GM12891 (cell line): Measurements from ENCODE around the gene FAM222A.

Experiments used
- DNase-seq: peaks from one replicate; pipeline ENCODE4 v3.0.0; 2011; ENCODE audit warnings: low spot score; ENCODE audit not compliant: insufficient read length
- FAIRE-seq: peaks from 2 replicates; lab custom pipeline; 2011; peaks lifted over from hg19 to GRCh38; lab: Jason Lieb, UNC
- PAX5 ChIP-seq: IDR thresholded peaks from 2 replicates; pipeline ENCODE4 v1.6.1; 2011; ENCODE audit warnings: low read length, moderate library complexity, mild to moderate bottlenecking; ENCODE audit not compliant: insufficient read depth, severe bottlenecking
- POLR2A ChIP-seq: IDR thresholded peaks from 2 replicates; pipeline ENCODE4 v1.6.1; 2011; ENCODE audit warnings: low read depth, low read length, control low read depth
- POLR2AphosphoS5 ChIP-seq: IDR thresholded peaks from 2 replicates; pipeline ENCODE4 v1.6.1; 2011; ENCODE audit warnings: low read depth, low read length, control low read depth
- POU2F2 ChIP-seq: IDR thresholded peaks from 2 replicates; pipeline ENCODE4 v1.6.1; 2011; ENCODE audit warnings: low read depth, mild to moderate bottlenecking, control low read depth, low read length, moderate library complexity
- SPI1 ChIP-seq: IDR thresholded peaks from 2 replicates; pipeline ENCODE4 v1.6.1; 2011; ENCODE audit warnings: low read depth, low read length, control low read depth
- TAF1 ChIP-seq: IDR thresholded peaks from 2 replicates; pipeline ENCODE4 v1.6.1; 2011; ENCODE audit warnings: low read depth, low read length, control low read depth

FAM222A gene

GRCh38 chr12:109741970-109742703 is 28.5 kb downstream of the FAM222A start:
- FAIRE-seq = no peak
- no peak for TF ChIP-seq POLR2AphosphoS5
- TF ChIP-seq PAX5 = no peak
- no peak for TF ChIP-seq POLR2A
- TF ChIP-seq POU2F2 = no peak
- TF ChIP-seq TAF1 = no peak
- TF ChIP-seq SPI1 = no peak
- DNase-seq = no peak

- no peak for DNase-seq
- TF ChIP-seq PAX5 (no peak), TAF1 (no peak), POLR2A (no peak), POU2F2 (no peak), POLR2AphosphoS5 (no peak), SPI1 (no peak)
- no peak for FAIRE-seq
These were observed 29.7 kb downstream of the FAM222A start for GRCh38 chr12:109743076-109743910.

GRCh38 chr12:109744026-109744425 is 30.4 kb downstream of the FAM222A start:
- no peak for FAIRE-seq
- no peak for DNase-seq
- TF ChIP-seq POLR2AphosphoS5 (no peak), POLR2A (no peak), SPI1 (no peak), PAX5 (no peak), POU2F2 (no peak), TAF1 (no peak)

GRCh38 chr12:109744986-109745942 is 31.6 kb downstream of the FAM222A start:
- DNase-seq = no peak
- TF ChIP-seq POU2F2 = no peak
- TF ChIP-seq PAX5 = no peak
- no peak for TF ChIP-seq POLR2A
- no peak for TF ChIP-seq SPI1
- TF ChIP-seq POLR2AphosphoS5 = no peak
- TF ChIP-seq TAF1 = no peak
- no peak for FAIRE-seq

GRCh38 chr12:109752117-109753053 is 38.8 kb downstream of the FAM222A start:
- FAIRE-seq = no peak
- no peak for TF ChIP-seq POLR2AphosphoS5

GRCh38 chr12:109753054-109753401 is 39.4 kb downstream of the FAM222A start:
- FAIRE-seq (no peak), DNase-seq (no peak)
- TF ChIP-seq POLR2A = no peak

More at GRCh38 chr12:109752117-109753053, 38.8 kb downstream of the FAM222A start:
- DNase-seq = no peak

- no peak for TF ChIP-seq POU2F2
- TF ChIP-seq TAF1 = no peak
- no peak for TF ChIP-seq SPI1
- TF ChIP-seq POLR2AphosphoS5 = no peak
- FAIRE-seq (no peak), DNase-seq (no peak)
These were observed 40.3 kb downstream of the FAM222A start for GRCh38 chr12:109753959-109754358.

GRCh38 chr12:109756457-109756856 is 42.8 kb downstream of the FAM222A start:
- FAIRE-seq = no peak
- DNase-seq = no peak
- TF ChIP-seq POLR2A = no peak
- TF ChIP-seq PAX5 = no peak
- TF ChIP-seq TAF1 = no peak
- no peak for TF ChIP-seq SPI1
- no peak for TF ChIP-seq POU2F2
- TF ChIP-seq POLR2AphosphoS5 = no peak

GRCh38 chr12:109757671-109758265 is 44.1 kb downstream of the FAM222A start:
- TF ChIP-seq POU2F2 = no peak
- no peak for TF ChIP-seq POLR2AphosphoS5
- TF ChIP-seq SPI1 = no peak
- no peak for TF ChIP-seq PAX5
- no peak for TF ChIP-seq TAF1
- TF ChIP-seq POLR2A = no peak
- FAIRE-seq = no peak
- DNase-seq = no peak
